Measurements from ENCODE around the gene PCSK5. TPM values are rescaled to one million over a fixed set of nuclear protein-coding genes. Genes with fewer than 3 reads are reported as not detected.

PCSK5 gene
- polyA plus RNA-seq, 3 donors: 4.8 to 13.0 (median 7.1) TPM

DNA sequence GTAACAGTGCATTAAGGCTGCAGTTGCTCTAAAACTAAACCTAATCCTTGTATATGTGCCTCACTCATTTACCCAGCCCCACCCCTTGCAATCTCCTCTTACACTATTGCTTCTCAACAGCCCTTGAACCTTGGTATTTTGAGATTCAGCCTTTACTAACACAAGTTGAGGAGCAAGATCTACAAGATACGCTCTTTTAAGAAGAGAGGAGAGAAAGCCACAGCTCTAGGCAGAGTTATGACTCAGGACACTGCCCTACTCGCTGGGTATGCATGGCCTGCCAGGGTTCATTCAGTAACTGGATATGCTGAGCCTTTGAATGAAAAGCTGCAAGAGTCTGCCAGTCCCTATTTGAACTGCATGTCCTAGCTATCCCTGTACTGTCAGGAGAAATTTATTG, 219.5 kb downstream of the PCSK5 start:
- TF ChIP-seq, protein P1, sequence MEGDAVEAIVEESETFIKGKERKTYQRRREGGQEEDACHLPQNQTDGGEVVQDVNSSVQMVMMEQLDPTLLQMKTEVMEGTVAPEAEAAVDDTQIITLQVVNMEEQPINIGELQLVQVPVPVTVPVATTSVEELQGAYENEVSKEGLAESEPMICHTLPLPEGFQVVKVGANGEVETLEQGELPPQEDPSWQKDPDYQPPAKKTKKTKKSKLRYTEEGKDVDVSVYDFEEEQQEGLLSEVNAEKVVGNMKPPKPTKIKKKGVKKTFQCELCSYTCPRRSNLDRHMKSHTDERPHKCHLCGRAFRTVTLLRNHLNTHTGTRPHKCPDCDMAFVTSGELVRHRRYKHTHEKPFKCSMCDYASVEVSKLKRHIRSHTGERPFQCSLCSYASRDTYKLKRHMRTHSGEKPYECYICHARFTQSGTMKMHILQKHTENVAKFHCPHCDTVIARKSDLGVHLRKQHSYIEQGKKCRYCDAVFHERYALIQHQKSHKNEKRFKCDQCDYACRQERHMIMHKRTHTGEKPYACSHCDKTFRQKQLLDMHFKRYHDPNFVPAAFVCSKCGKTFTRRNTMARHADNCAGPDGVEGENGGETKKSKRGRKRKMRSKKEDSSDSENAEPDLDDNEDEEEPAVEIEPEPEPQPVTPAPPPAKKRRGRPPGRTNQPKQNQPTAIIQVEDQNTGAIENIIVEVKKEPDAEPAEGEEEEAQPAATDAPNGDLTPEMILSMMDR (IDR thresholded peaks at IDR 0.05): no peak
- intact Hi-C loops (cut with micrococcal nuclease): no loop called here
- Mint-ChIP-seq H3K27ac (no peak overlapping the region), H3K4me3 (no peak overlapping the region), H3K36me3 (peaks cover 57% of the 10 kb centered on the region in 2 donors), H3K27me3 (ENCODE audit: low read depth in 3 of 3) (no peaks in the 10 kb centered on the region), H3K4me1 (peaks cover 2% of the 10 kb centered on the region), H3K9me3 (no peaks in the 10 kb centered on the region)
- WGBS (ENCODE audit: insufficient coverage): 93% methylated on average over 2 of the region's 2 CpGs
- Histone ChIP-seq H3K9ac (ENCODE audit: insufficient read depth, low read length, poor library complexity, severe bottlenecking) (no peak overlapping the region), H3K9me3 (replicated peaks in 1 of 2; ENCODE audit: control insufficient read depth in 1 of 2, insufficient read depth in 1 of 2, low read length in 2 of 2) (no peaks in the 10 kb centered on the region), H3K36me3 (replicated peaks in 1 of 2; ENCODE audit: control insufficient read depth in 1 of 2, insufficient read depth in 2 of 2, low read length in 2 of 2) (peaks cover 6 to 47% of the 10 kb centered on the region in 2 donors), H3K4me2 (replicated peaks; ENCODE audit: extremely low read depth, low read length, poor library complexity, severe bottlenecking) (no peak overlapping the region), H3K4me3 (replicated peaks in 1 of 3; ENCODE audit: low read depth in 2 of 3, low read length in 3 of 3) (no peak overlapping the region), H4K20me1 (ENCODE audit: insufficient read depth, low read length) (no peaks in the 10 kb centered on the region), H3K79me2 (ENCODE audit: insufficient read depth, low read length) (no peaks in the 10 kb centered on the region), H3K4me1 (ENCODE audit: control insufficient read depth in 1 of 2, insufficient read depth in 2 of 2, low read length in 2 of 2) (no peaks in the 10 kb centered on the region), H3K27ac (ENCODE audit: low read depth in 1 of 2, low read length in 2 of 2) (no peak overlapping the region), H3K27me3 (ENCODE audit: control insufficient read depth in 2 of 2, insufficient read depth in 2 of 2, low read length in 2 of 2) (no peaks in the 10 kb centered on the region), H2AFZ (ENCODE audit: insufficient read depth, low read depth, low read length, poor library complexity, severe bottlenecking) (no peak overlapping the region)
- DNase-seq: no peak

DNA sequence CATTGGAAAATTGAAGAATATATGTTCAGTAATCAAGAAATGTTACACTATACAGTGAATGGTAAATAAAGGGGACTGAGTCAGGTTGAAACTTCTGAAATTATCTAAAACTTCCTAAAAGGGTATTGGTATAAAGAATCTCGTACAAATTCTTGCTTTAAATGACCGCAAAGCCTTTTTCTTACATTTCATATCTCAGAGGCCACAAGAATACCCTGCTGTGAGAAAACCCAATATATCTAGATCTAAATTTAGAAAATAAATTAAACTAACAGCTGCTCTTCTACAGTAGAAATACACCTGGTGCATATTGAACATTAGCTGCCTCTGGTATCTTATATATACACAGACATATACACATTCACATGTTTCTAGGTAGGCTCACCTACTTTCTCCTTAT, 221.7 kb downstream of the PCSK5 start:
- Histone ChIP-seq H2AFZ (ENCODE audit: insufficient read depth, low read depth, low read length, poor library complexity, severe bottlenecking) (no peak overlapping the region), H3K9ac (ENCODE audit: insufficient read depth, low read length, poor library complexity, severe bottlenecking) (no peak overlapping the region), H3K27ac (ENCODE audit: low read depth in 1 of 2, low read length in 2 of 2) (no peak overlapping the region), H3K36me3 (replicated peaks in 1 of 2; ENCODE audit: control insufficient read depth in 1 of 2, insufficient read depth in 2 of 2, low read length in 2 of 2) (peaks cover 6 to 39% of the 10 kb centered on the region in 2 donors), H3K27me3 (ENCODE audit: control insufficient read depth in 2 of 2, insufficient read depth in 2 of 2, low read length in 2 of 2) (no peaks in the 10 kb centered on the region), H3K79me2 (ENCODE audit: insufficient read depth, low read length) (no peaks in the 10 kb centered on the region), H3K4me1 (ENCODE audit: control insufficient read depth in 1 of 2, insufficient read depth in 2 of 2, low read length in 2 of 2) (no peaks in the 10 kb centered on the region), H4K20me1 (ENCODE audit: insufficient read depth, low read length) (no peaks in the 10 kb centered on the region), H3K4me2 (replicated peaks; ENCODE audit: extremely low read depth, low read length, poor library complexity, severe bottlenecking) (no peak overlapping the region), H3K4me3 (replicated peaks in 1 of 3; ENCODE audit: low read depth in 2 of 3, low read length in 3 of 3) (no peak overlapping the region), H3K9me3 (replicated peaks in 1 of 2; ENCODE audit: control insufficient read depth in 1 of 2, insufficient read depth in 1 of 2, low read length in 2 of 2) (no peaks in the 10 kb centered on the region)
- H3K36me3 Mint-ChIP-seq: peaks cover 46 to 47% of the 10 kb centered on the region in 2 donors
- WGBS (ENCODE audit: insufficient coverage): no CpG with 5 or more reads among the region's 2 CpGs
- no peaks in the 10 kb centered on the region for H3K9me3 Mint-ChIP-seq
- DNase-seq: no peak
- intact Hi-C loops (cut with micrococcal nuclease): no loop called here
- TF ChIP-seq, protein P1 (IDR thresholded peaks at IDR 0.05): no peak
- no peak overlapping the region for H3K27ac Mint-ChIP-seq
- peaks cover 11% of the 10 kb centered on the region for H3K4me1 Mint-ChIP-seq
- no peaks in the 10 kb centered on the region for H3K27me3 Mint-ChIP-seq (ENCODE audit: low read depth in 3 of 3)
- H3K4me3 Mint-ChIP-seq: no peak overlapping the region
